Activated CD4-positive, alpha-beta memory T cell treated with anti-CD3 and anti-CD28 coated beads for 36 hours (primary cell): ENCODE data around the gene PLPPR1. TPM values are rescaled to one million over a fixed set of nuclear protein-coding genes. Genes with fewer than 3 reads are reported as not detected.

Experiments
- CTCF ChIA-PET: fragments of 350-600 bp; sonication (Branson Sonifier 250); formaldehyde crosslinking; loops from one replicate; lab custom pipeline; 2021; ENCODE audit warnings: antibody characterized with exemption, inconsistent platforms; lab: Charles Lee
- POLR2A ChIA-PET: fragments of 350-600 bp; sonication (Branson Sonifier 250); formaldehyde crosslinking; loops from one replicate; lab custom pipeline; 2021; ENCODE audit warnings: antibody characterized with exemption; lab: Charles Lee
- DNase-seq: peaks from one replicate; pipeline ENCODE4 v3.0.0-alpha.2; 2020
- H3K27ac Mint-ChIP-seq: one replicate; pipeline ENCODE4 v1.8.0; 2021; ENCODE audit warnings: mixed read lengths
- H3K27me3 Mint-ChIP-seq: one replicate; pipeline ENCODE4 v1.8.0; 2021; ENCODE audit warnings: mixed read lengths
- H3K36me3 Mint-ChIP-seq: one replicate; pipeline ENCODE4 v1.8.0; 2021; ENCODE audit warnings: mixed read lengths
- H3K4me1 Mint-ChIP-seq: one replicate; pipeline ENCODE4 v1.8.0; 2021; ENCODE audit warnings: low read depth, mixed read lengths
- H3K4me3 Mint-ChIP-seq: one replicate; pipeline ENCODE4 v1.8.0; 2021; ENCODE audit warnings: mild to moderate bottlenecking, mixed read lengths
- H3K9me3 Mint-ChIP-seq: one replicate; pipeline ENCODE4 v1.8.0; 2021; ENCODE audit warnings: mixed read lengths
- intact Hi-C: fragments of 100-400 bp; cut with micrococcal nuclease; formaldehyde crosslinking; loops from one replicate; pipeline ENCODE4 v1.15.1; 2023
- total RNA-seq, 2 experiments: library from RNA; stranded (reverse); gene quantifications; one replicate each; pipeline ENCODE4 v1.2.3, GENCODE V29; 2021

PLPPR1 gene
- total RNA-seq = not detected

- Mint-ChIP-seq H3K27ac (no peak within 1 kb of the TSS), H3K4me3 (no peak within 1 kb of the TSS), H3K4me1 (no peaks in the 10 kb centered on the region), H3K27me3 (peaks cover 21% of the 10 kb centered on the region), H3K9me3 (no peaks in the 10 kb centered on the region), H3K36me3 (no peaks in the 10 kb centered on the region)
- DNase-seq = no peak
- ChIA-PET CTCF (no interaction called here), POLR2A (no interaction called here)
- intact Hi-C loops = no loop called here
Measured at GRCh38 chr9:101028346-101029314, at the start of gene PLPPR1. PLPPR1 (plus strand) TSS chr9:101028727.

DNA sequence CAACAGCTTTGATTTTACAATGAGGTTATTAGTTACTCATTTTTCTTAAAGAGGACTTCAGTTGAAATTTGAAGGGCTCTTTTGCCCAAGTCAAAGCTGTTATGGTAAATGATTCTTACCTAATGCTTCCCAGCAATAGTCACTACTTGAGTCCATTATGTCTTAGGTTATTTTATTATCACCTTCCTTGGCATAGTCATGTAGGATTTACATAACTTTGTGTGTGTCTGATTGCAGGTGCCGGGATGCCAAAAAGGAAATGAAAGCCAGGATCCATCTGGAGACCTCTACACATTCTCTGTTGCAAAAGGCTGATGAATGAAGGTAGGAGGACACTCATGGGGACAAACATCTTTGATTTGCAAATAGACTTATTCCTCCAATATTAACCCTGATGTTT is 38.8 kb upstream of the PLPPR1 start:
- intact Hi-C loops = no loop called here
- CTCF ChIA-PET = no interaction called here
- Mint-ChIP-seq H3K4me1 (no peaks in the 10 kb centered on the region), H3K27me3 (no peaks in the 10 kb centered on the region), H3K36me3 (no peaks in the 10 kb centered on the region), H3K9me3 (no peaks in the 10 kb centered on the region), H3K27ac (no peak overlapping the region), H3K4me3 (no peak overlapping the region)
- no peak for DNase-seq
- POLR2A ChIA-PET = no interaction called here

DNA sequence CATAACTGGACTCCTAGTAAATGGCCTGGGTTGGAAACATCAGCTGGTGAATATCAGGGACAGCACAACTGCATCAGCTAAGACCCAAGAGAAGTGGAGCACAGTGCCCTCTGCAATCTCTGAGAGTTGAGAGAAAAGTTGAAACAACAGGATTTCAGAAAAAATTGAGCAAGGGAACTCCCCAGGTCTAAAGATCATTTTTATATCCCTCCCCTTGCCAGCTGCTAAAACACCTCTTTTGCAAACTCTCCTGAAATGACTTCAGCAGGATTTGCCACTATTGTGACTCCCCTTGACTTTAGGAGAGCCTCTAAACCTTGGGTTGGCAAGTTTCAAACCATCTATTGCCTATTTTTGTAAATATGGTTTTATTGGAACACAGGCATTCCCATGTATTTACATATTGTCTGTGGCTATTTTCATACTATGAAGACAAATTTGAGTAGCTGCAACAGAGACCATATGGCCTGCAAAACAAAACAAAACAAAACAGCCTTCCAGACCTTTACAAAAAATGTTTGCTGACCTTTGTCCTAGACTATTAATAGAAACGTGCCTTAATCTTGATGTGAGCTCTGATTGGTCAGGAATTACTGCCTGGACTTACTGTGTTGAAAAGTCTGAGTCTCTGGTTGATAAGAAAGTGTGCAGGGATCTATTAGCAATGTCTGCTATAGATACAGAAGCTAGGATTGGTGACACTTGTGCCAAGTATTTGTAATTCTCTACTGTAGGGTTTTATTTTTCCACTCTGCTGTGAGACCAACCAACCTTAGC is 37.7 kb upstream of the PLPPR1 start:
- Mint-ChIP-seq H3K4me3 (no peak overlapping the region), H3K36me3 (no peaks in the 10 kb centered on the region), H3K27me3 (no peaks in the 10 kb centered on the region), H3K4me1 (no peaks in the 10 kb centered on the region), H3K27ac (no peak overlapping the region), H3K9me3 (no peaks in the 10 kb centered on the region)
- DNase-seq = no peak
- POLR2A ChIA-PET = no interaction called here
- CTCF ChIA-PET = no interaction called here
- intact Hi-C loops = no loop called here

- Mint-ChIP-seq H3K9me3 (no peaks in the 10 kb centered on the region), H3K4me1 (no peaks in the 10 kb centered on the region), H3K36me3 (no peaks in the 10 kb centered on the region), H3K27me3 (no peaks in the 10 kb centered on the region), H3K4me3 (no peak overlapping the region), H3K27ac (no peak overlapping the region)
- no peak for DNase-seq
- POLR2A ChIA-PET = no interaction called here
- CTCF ChIA-PET = no interaction called here
- intact Hi-C loops = no loop called here
Measured at GRCh38 chr9:100992632-100993031, 35.9 kb upstream of the PLPPR1 start.

GRCh38 chr9:100999906-101000544 is 28.5 kb upstream of the PLPPR1 start:
- ChIA-PET CTCF (no interaction called here), POLR2A (no interaction called here)
- no peak for DNase-seq
- intact Hi-C loops = no loop called here
- H3K4me3 Mint-ChIP-seq = no peak overlapping the region
- H3K36me3 Mint-ChIP-seq = no peaks in the 10 kb centered on the region
- H3K4me1 Mint-ChIP-seq = no peaks in the 10 kb centered on the region
- H3K9me3 Mint-ChIP-seq = no peaks in the 10 kb centered on the region
- H3K27ac Mint-ChIP-seq = no peak overlapping the region
- H3K27me3 Mint-ChIP-seq = no peaks in the 10 kb centered on the region

- no peak for DNase-seq
- H3K9me3 Mint-ChIP-seq = peaks cover 9% of the 10 kb centered on the region
- CTCF ChIA-PET = no interaction called here
- H3K4me3 Mint-ChIP-seq = no peak overlapping the region
- no peaks in the 10 kb centered on the region for H3K27me3 Mint-ChIP-seq
- no peaks in the 10 kb centered on the region for H3K4me1 Mint-ChIP-seq
- H3K36me3 Mint-ChIP-seq = no peaks in the 10 kb centered on the region
- intact Hi-C loops = no loop called here
- POLR2A ChIA-PET = no interaction called here
- H3K27ac Mint-ChIP-seq = no peak overlapping the region
Measured at GRCh38 chr9:101005246-101005645, 23.3 kb upstream of the PLPPR1 start.

GRCh38 chr9:101014566-101014965 is 14.0 kb upstream of the PLPPR1 start:
- Mint-ChIP-seq H3K27ac (no peak overlapping the region), H3K27me3 (no peaks in the 10 kb centered on the region), H3K4me3 (no peak overlapping the region), H3K36me3 (no peaks in the 10 kb centered on the region), H3K4me1 (no peaks in the 10 kb centered on the region), H3K9me3 (peaks cover 2% of the 10 kb centered on the region)
- no peak for DNase-seq
- CTCF ChIA-PET = no interaction called here
- intact Hi-C loops = no loop called here
- POLR2A ChIA-PET = no interaction called here

GRCh38 chr9:101018467-101018866 is 10.1 kb upstream of the PLPPR1 start:
- intact Hi-C loops = no loop called here
- DNase-seq = no peak
- Mint-ChIP-seq H3K36me3 (no peaks in the 10 kb centered on the region), H3K4me1 (no peaks in the 10 kb centered on the region), H3K9me3 (no peaks in the 10 kb centered on the region), H3K4me3 (no peak overlapping the region), H3K27me3 (no peaks in the 10 kb centered on the region), H3K27ac (no peak overlapping the region)
- ChIA-PET CTCF (no interaction called here), POLR2A (no interaction called here)

- no peak overlapping the region for H3K4me3 Mint-ChIP-seq
Measured at GRCh38 chr9:101022704-101023103, 5.8 kb upstream of the PLPPR1 start.

GRCh38 chr9:101025940-101026339 is 2.6 kb upstream of the PLPPR1 start:
- H3K36me3 Mint-ChIP-seq = no peaks in the 10 kb centered on the region
- DNase-seq = no peak
- peaks cover 21% of the 10 kb centered on the region for H3K27me3 Mint-ChIP-seq
- ChIA-PET CTCF (no interaction called here), POLR2A (no interaction called here)
- H3K4me1 Mint-ChIP-seq = no peaks in the 10 kb centered on the region
- intact Hi-C loops = no loop called here
- H3K4me3 Mint-ChIP-seq = no peak overlapping the region
- no peak overlapping the region for H3K27ac Mint-ChIP-seq
- H3K9me3 Mint-ChIP-seq = no peaks in the 10 kb centered on the region

More at GRCh38 chr9:101022704-101023103, 5.8 kb upstream of the PLPPR1 start:
- POLR2A ChIA-PET = no interaction called here
- Mint-ChIP-seq H3K27me3 (peaks cover 6% of the 10 kb centered on the region), H3K36me3 (no peaks in the 10 kb centered on the region), H3K9me3 (no peaks in the 10 kb centered on the region), H3K4me1 (no peaks in the 10 kb centered on the region), H3K27ac (no peak overlapping the region)
- no peak for DNase-seq
- intact Hi-C loops = no loop called here
- CTCF ChIA-PET = no interaction called here

- ChIA-PET POLR2A (no interaction called here), CTCF (no interaction called here)
- no peak for DNase-seq
- peaks cover 21% of the 10 kb centered on the region for H3K27me3 Mint-ChIP-seq
- no peak overlapping the region for H3K27ac Mint-ChIP-seq
- H3K36me3 Mint-ChIP-seq = no peaks in the 10 kb centered on the region
- no peak overlapping the region for H3K4me3 Mint-ChIP-seq
- no peaks in the 10 kb centered on the region for H3K9me3 Mint-ChIP-seq
- intact Hi-C loops = no loop called here
- H3K4me1 Mint-ChIP-seq = no peaks in the 10 kb centered on the region
Measured at GRCh38 chr9:101026824-101027223, 1.7 kb upstream of the PLPPR1 start.

DNA sequence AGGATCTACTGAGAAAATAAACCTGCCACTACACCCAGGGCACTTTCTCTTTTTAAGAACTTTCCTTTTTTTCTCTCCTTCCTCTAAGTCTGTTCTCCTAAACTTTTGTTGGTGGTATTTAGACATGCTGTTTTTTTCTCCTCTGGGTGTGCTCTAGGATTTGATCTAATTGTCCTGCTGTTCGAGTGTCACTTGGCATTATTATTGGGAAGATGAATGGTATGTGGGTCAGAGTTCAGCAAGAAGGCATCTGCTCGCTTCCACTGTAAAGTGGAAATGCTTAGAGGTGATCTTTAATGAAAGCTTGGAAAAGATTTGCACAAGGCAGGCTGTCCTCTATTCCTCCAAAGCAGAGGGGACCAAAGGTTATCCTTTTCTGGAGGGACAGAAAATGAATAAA is 1.3 kb upstream of the PLPPR1 start:
- POLR2A ChIA-PET = no interaction called here
- H3K4me1 Mint-ChIP-seq = no peaks in the 10 kb centered on the region
- CTCF ChIA-PET = no interaction called here
- H3K9me3 Mint-ChIP-seq = no peaks in the 10 kb centered on the region
- H3K36me3 Mint-ChIP-seq = no peaks in the 10 kb centered on the region
- intact Hi-C loops = no loop called here
- peaks cover 21% of the 10 kb centered on the region for H3K27me3 Mint-ChIP-seq
- no peak for DNase-seq
- no peak overlapping the region for H3K4me3 Mint-ChIP-seq
- no peak overlapping the region for H3K27ac Mint-ChIP-seq
